Measurements from ENCODE around the gene TTC28. TPM values are rescaled to one million over a fixed set of nuclear protein-coding genes. Genes with fewer than 3 reads are reported as not detected.
A peak's percentile ranks its signal among the peaks of the same experiment; 100 is the strongest.

Gene TTC28
- total RNA-seq, 2 donors from 2014 or later, result 0.40 to 1.9 TPM

- no peaks in the 10 kb centered on the region for H3K9me3 ChIP-seq (ENCODE audit: control insufficient read depth, low read length, poor library complexity, severe bottlenecking)
- H3K27me3 Mint-ChIP-seq, result peaks cover 79% of the 10 kb centered on the region
- ATAC-seq, result no peak
- H3K4me1 Mint-ChIP-seq, result peaks cover 3% of the 10 kb centered on the region
- peaks cover 9% of the 10 kb centered on the region for H3K36me3 Mint-ChIP-seq (ENCODE audit: low read depth)
- no peak for DNase-seq
- no peak overlapping the region for H3K4me3 Mint-ChIP-seq
- H3K27ac Mint-ChIP-seq, result no peak overlapping the region
These were observed 69.7 kb downstream of the TTC28 start for GRCh38 chr22:28609921-28610320.

GRCh38 chr22:28608546-28608945 is 71.1 kb downstream of the TTC28 start:
- Mint-ChIP-seq H3K36me3 (ENCODE audit: low read depth) (peaks cover 9% of the 10 kb centered on the region), H3K4me1 (peaks cover 3% of the 10 kb centered on the region), H3K4me3 (no peak overlapping the region), H3K27me3 (peaks cover 70% of the 10 kb centered on the region), H3K27ac (no peak overlapping the region)
- no peak for ATAC-seq
- no peak for DNase-seq
- H3K9me3 ChIP-seq (ENCODE audit: control insufficient read depth, low read length, poor library complexity, severe bottlenecking), result no peaks in the 10 kb centered on the region

- Mint-ChIP-seq H3K4me3 (no peak overlapping the region), H3K36me3 (ENCODE audit: low read depth) (peaks cover 8% of the 10 kb centered on the region), H3K27ac (no peak overlapping the region), H3K4me1 (peaks cover 3% of the 10 kb centered on the region), H3K27me3 (peaks cover 64% of the 10 kb centered on the region)
- H3K9me3 ChIP-seq (ENCODE audit: control insufficient read depth, low read length, poor library complexity, severe bottlenecking), result no peaks in the 10 kb centered on the region
- ATAC-seq (no peak), DNase-seq (no peak)
These were observed 71.8 kb downstream of the TTC28 start for GRCh38 chr22:28607795-28608194.

- no peak overlapping the region for H3K27ac Mint-ChIP-seq
- no peak overlapping the region for H3K4me3 Mint-ChIP-seq
- DNase-seq (no peak), ATAC-seq (no peak)
- peaks cover 46% of the 10 kb centered on the region for H3K27me3 Mint-ChIP-seq
- peaks cover 3% of the 10 kb centered on the region for H3K4me1 Mint-ChIP-seq
- no peaks in the 10 kb centered on the region for H3K9me3 ChIP-seq (ENCODE audit: control insufficient read depth, low read length, poor library complexity, severe bottlenecking)
- H3K36me3 Mint-ChIP-seq (ENCODE audit: low read depth), result peaks cover 5% of the 10 kb centered on the region
These were observed 74.5 kb downstream of the TTC28 start for GRCh38 chr22:28604966-28605761.

GRCh38 chr22:28601915-28602314 is 77.7 kb downstream of the TTC28 start:
- DNase-seq (no peak), ATAC-seq (no peak)
- H3K9me3 ChIP-seq (ENCODE audit: control insufficient read depth, low read length, poor library complexity, severe bottlenecking), result no peaks in the 10 kb centered on the region
- no peak overlapping the region for H3K27ac Mint-ChIP-seq
- no peaks in the 10 kb centered on the region for H3K4me1 Mint-ChIP-seq
- H3K4me3 Mint-ChIP-seq, result no peak overlapping the region
- peaks cover 22% of the 10 kb centered on the region for H3K27me3 Mint-ChIP-seq
- H3K36me3 Mint-ChIP-seq (ENCODE audit: low read depth), result no peaks in the 10 kb centered on the region

GRCh38 chr22:28600546-28601143 is 79.0 kb downstream of the TTC28 start:
- H3K4me3 Mint-ChIP-seq, result no peak overlapping the region
- no peak for DNase-seq
- H3K36me3 Mint-ChIP-seq (ENCODE audit: low read depth), result no peaks in the 10 kb centered on the region
- no peak for ATAC-seq
- H3K27me3 Mint-ChIP-seq, result peaks cover 21% of the 10 kb centered on the region
- H3K9me3 ChIP-seq (ENCODE audit: control insufficient read depth, low read length, poor library complexity, severe bottlenecking), result no peaks in the 10 kb centered on the region
- H3K4me1 Mint-ChIP-seq, result no peaks in the 10 kb centered on the region
- H3K27ac Mint-ChIP-seq, result no peak overlapping the region

GRCh38 chr22:28599693-28600092 is 79.9 kb downstream of the TTC28 start:
- peaks cover 23% of the 10 kb centered on the region for H3K27me3 Mint-ChIP-seq
- H3K4me3 Mint-ChIP-seq, result no peak overlapping the region

GRCh38 chr22:28597665-28598064 is 82.0 kb downstream of the TTC28 start:
- ATAC-seq (no peak), DNase-seq (no peak)
- no peak overlapping the region for H3K27ac Mint-ChIP-seq
- no peak overlapping the region for H3K4me3 Mint-ChIP-seq
- no peaks in the 10 kb centered on the region for H3K4me1 Mint-ChIP-seq
- H3K27me3 Mint-ChIP-seq, result peaks cover 26% of the 10 kb centered on the region
- H3K9me3 ChIP-seq (ENCODE audit: control insufficient read depth, low read length, poor library complexity, severe bottlenecking), result no peaks in the 10 kb centered on the region
- no peaks in the 10 kb centered on the region for H3K36me3 Mint-ChIP-seq (ENCODE audit: low read depth)

More at GRCh38 chr22:28599693-28600092, 79.9 kb downstream of the TTC28 start:
- H3K36me3 Mint-ChIP-seq (ENCODE audit: low read depth), result no peaks in the 10 kb centered on the region
- no peaks in the 10 kb centered on the region for H3K9me3 ChIP-seq (ENCODE audit: control insufficient read depth, low read length, poor library complexity, severe bottlenecking)
- DNase-seq (no peak), ATAC-seq (no peak)
- H3K27ac Mint-ChIP-seq, result no peak overlapping the region
- no peaks in the 10 kb centered on the region for H3K4me1 Mint-ChIP-seq

- no peak for DNase-seq
These were observed 84.7 kb downstream of the TTC28 start for GRCh38 chr22:28594797-28595462.

GRCh38 chr22:28594076-28594796 is 85.4 kb downstream of the TTC28 start:
- Mint-ChIP-seq H3K27ac (no peak overlapping the region), H3K36me3 (ENCODE audit: low read depth) (no peaks in the 10 kb centered on the region), H3K4me1 (no peaks in the 10 kb centered on the region), H3K4me3 (no peak overlapping the region), H3K27me3 (peaks cover 32% of the 10 kb centered on the region)
- no peaks in the 10 kb centered on the region for H3K9me3 ChIP-seq (ENCODE audit: control insufficient read depth, low read length, poor library complexity, severe bottlenecking)
- ATAC-seq (no peak), DNase-seq (no peak)

More at GRCh38 chr22:28594797-28595462, 84.7 kb downstream of the TTC28 start:
- H3K9me3 ChIP-seq (ENCODE audit: control insufficient read depth, low read length, poor library complexity, severe bottlenecking), result no peaks in the 10 kb centered on the region
- Mint-ChIP-seq H3K4me1 (no peaks in the 10 kb centered on the region), H3K4me3 (no peak overlapping the region), H3K27ac (no peak overlapping the region), H3K36me3 (ENCODE audit: low read depth) (no peaks in the 10 kb centered on the region), H3K27me3 (peaks cover 29% of the 10 kb centered on the region)
- peak; percentile 73 for ATAC-seq

GRCh38 chr22:28593299-28593698 is 86.3 kb downstream of the TTC28 start:
- peaks cover 2% of the 10 kb centered on the region for H3K4me1 Mint-ChIP-seq
- no peak overlapping the region for H3K27ac Mint-ChIP-seq
- DNase-seq, result no peak
- ATAC-seq, result no peak
- H3K36me3 Mint-ChIP-seq (ENCODE audit: low read depth), result no peaks in the 10 kb centered on the region
- H3K9me3 ChIP-seq (ENCODE audit: control insufficient read depth, low read length, poor library complexity, severe bottlenecking), result no peaks in the 10 kb centered on the region
- peaks cover 39% of the 10 kb centered on the region for H3K27me3 Mint-ChIP-seq
- H3K4me3 Mint-ChIP-seq, result no peak overlapping the region

- no peak overlapping the region for H3K27ac Mint-ChIP-seq
- ATAC-seq (no peak), DNase-seq (no peak)
- H3K4me3 Mint-ChIP-seq, result no peak overlapping the region
- H3K9me3 ChIP-seq (ENCODE audit: control insufficient read depth, low read length, poor library complexity, severe bottlenecking), result no peaks in the 10 kb centered on the region
- H3K36me3 Mint-ChIP-seq (ENCODE audit: low read depth), result no peaks in the 10 kb centered on the region
- peaks cover 2% of the 10 kb centered on the region for H3K4me1 Mint-ChIP-seq
- H3K27me3 Mint-ChIP-seq, result peaks cover 36% of the 10 kb centered on the region
These were observed 90.4 kb downstream of the TTC28 start for GRCh38 chr22:28589102-28589750.
